ENCODE data around the gene NISCH. TPM values are rescaled to one million over a fixed set of nuclear protein-coding genes. Genes with fewer than 3 reads are reported as not detected.

Gene NISCH
- total and polyA plus RNA-seq, 3 donors from 2014 or later = 166 to 327 (median 315) TPM

- no peaks in the 10 kb centered on the region for H3K27me3 ChIP-seq
- peak; percentile 46 for DNase-seq
- intact Hi-C loops (cut with DNase I; ENCODE audit: low total_unique reads) = no loop called here
- H3K9me3 ChIP-seq = no peaks in the 10 kb centered on the region
- H3K4me3 ChIP-seq = peak within 1 kb of the TSS in 1 of 2 donors; percentile 10
- no peaks in the 10 kb centered on the region for H3K36me3 ChIP-seq (ENCODE audit: low read depth, missing control alignments)
- TF ChIP-seq CTCF (IDR thresholded peaks at IDR 0.05) (no peak), POLR2A (IDR thresholded peaks at IDR 0.05) (no peak)
- H3K4me1 ChIP-seq = peaks cover 46% of the 10 kb centered on the region
- WGBS, 2 donors = 55 to 56% methylated on average over 17 to 25 of the region's 25 CpGs
- peak within 1 kb of the TSS; percentile 58 to 74 for H3K27ac ChIP-seq
Measured at GRCh38 chr3:52494886-52495495, 39.6 kb downstream of the NISCH start, which contains the start of gene STAB1. STAB1 (plus strand) TSS chr3:52495338; CDS start chr3:52495414, 76 bp downstream.

- intact Hi-C loops (cut with DNase I; ENCODE audit: low total_unique reads) = no loop called here
- no peak for TF ChIP-seq POLR2A (IDR thresholded peaks at IDR 0.05)
- TF ChIP-seq CTCF (IDR thresholded peaks at IDR 0.05) = no peak
- H3K36me3 ChIP-seq (ENCODE audit: low read depth, missing control alignments) = no peaks in the 10 kb centered on the region
- no peak for DNase-seq
- no peaks in the 10 kb centered on the region for H3K9me3 ChIP-seq
- WGBS, 2 donors = 70 to 100% methylated on average over 1 to 16 of the region's 16 CpGs
- H3K27me3 ChIP-seq = no peaks in the 10 kb centered on the region
- peak overlapping the region in 1 of 2 donors; percentile 10 for H3K4me3 ChIP-seq
- H3K27ac ChIP-seq = peak overlapping the region; percentile 58 to 74
- H3K4me1 ChIP-seq = peaks cover 36% of the 10 kb centered on the region
Measured at GRCh38 chr3:52495777-52496602, 40.6 kb downstream of the NISCH start.

GRCh38 chr3:52498137-52499054 lies 43.0 kb downstream of the NISCH start:
- intact Hi-C loops (cut with DNase I; ENCODE audit: low total_unique reads) = no loop called here
- no peaks in the 10 kb centered on the region for H3K27me3 ChIP-seq
- TF ChIP-seq POLR2A (IDR thresholded peaks at IDR 0.05) (no peak), CTCF (IDR thresholded peaks at IDR 0.05) (no peak)
- H3K27ac ChIP-seq = no peak overlapping the region
- H3K4me3 ChIP-seq = no peak overlapping the region
- H3K36me3 ChIP-seq (ENCODE audit: low read depth, missing control alignments) = no peaks in the 10 kb centered on the region
- peaks cover 26% of the 10 kb centered on the region for H3K4me1 ChIP-seq
- 81 to 90% methylated on average over 11 to 24 of the region's 24 CpGs for WGBS, 2 donors
- H3K9me3 ChIP-seq = no peaks in the 10 kb centered on the region
- DNase-seq = peak; percentile 41

- no peaks in the 10 kb centered on the region for H3K27me3 ChIP-seq
- H3K4me3 ChIP-seq = no peak overlapping the region
- no peak for TF ChIP-seq POLR2A (IDR thresholded peaks at IDR 0.05)
- no peak for TF ChIP-seq CTCF (IDR thresholded peaks at IDR 0.05)
- no peak for DNase-seq
- no peaks in the 10 kb centered on the region for H3K36me3 ChIP-seq (ENCODE audit: low read depth, missing control alignments)
- 90 to 92% methylated on average over 6 to 11 of the region's 11 CpGs for WGBS, 2 donors
- no peaks in the 10 kb centered on the region for H3K9me3 ChIP-seq
- H3K4me1 ChIP-seq = peaks cover 5% of the 10 kb centered on the region
- intact Hi-C loops (cut with DNase I; ENCODE audit: low total_unique reads) = no loop called here
- H3K27ac ChIP-seq = no peak overlapping the region
Measured at GRCh38 chr3:52501046-52501445, 45.6 kb downstream of the NISCH start.

All from testis (tissue), 3 donors.